Measurements from ENCODE around the gene IL18. TPM values are rescaled to one million over a fixed set of nuclear protein-coding genes. Genes with fewer than 3 reads are reported as not detected.
"Not testable (repeated sequence)": the region's sequence is repeated elsewhere in the genome, so short reads cannot be mapped to it uniquely, and the experiment has no call there.

Gene IL18
- total RNA-seq, 1 donor from 2014 or later, result 0.90 TPM

- no peaks in the 10 kb centered on the region for H3K9me3 Mint-ChIP-seq (ENCODE audit: unreplicated experiment)
- no peaks in the 10 kb centered on the region for H3K27me3 Mint-ChIP-seq (ENCODE audit: unreplicated experiment)
- no peak for TF ChIP-seq CTCF (IDR thresholded peaks at IDR 0.05; ENCODE audit: unreplicated experiment)
- DNase-seq (ENCODE audit: low spot score), result no peak
- no peaks in the 10 kb centered on the region for H3K4me1 Mint-ChIP-seq (ENCODE audit: unreplicated experiment)
- no peak overlapping the region for H3K27ac Mint-ChIP-seq (ENCODE audit: unreplicated experiment)
- H3K4me3 Mint-ChIP-seq (ENCODE audit: unreplicated experiment), result no peak overlapping the region
- no peaks in the 10 kb centered on the region for H3K36me3 Mint-ChIP-seq (ENCODE audit: low read depth, unreplicated experiment)
Observed at GRCh38 chr11:112206071-112206470, 42.2 kb upstream of the IL18 start.

- no peak overlapping the region for H3K4me3 Mint-ChIP-seq (ENCODE audit: unreplicated experiment)
- DNase-seq (ENCODE audit: low spot score), result no peak
- peak overlapping the region; percentile 12 for H3K27ac Mint-ChIP-seq (ENCODE audit: unreplicated experiment)
- H3K27me3 Mint-ChIP-seq (ENCODE audit: unreplicated experiment), result peaks cover 4% of the 10 kb centered on the region
- peaks cover 3% of the 10 kb centered on the region for H3K4me1 Mint-ChIP-seq (ENCODE audit: unreplicated experiment)
- H3K36me3 Mint-ChIP-seq (ENCODE audit: low read depth, unreplicated experiment), result no peaks in the 10 kb centered on the region
- H3K9me3 Mint-ChIP-seq (ENCODE audit: unreplicated experiment), result no peaks in the 10 kb centered on the region
- no peak for TF ChIP-seq CTCF (IDR thresholded peaks at IDR 0.05; ENCODE audit: unreplicated experiment)
Observed at GRCh38 chr11:112200252-112200651, 36.4 kb upstream of the IL18 start.

GRCh38 chr11:112199101-112199500, 35.2 kb upstream of the IL18 start:
- not testable (repeated sequence) for H3K9me3 Mint-ChIP-seq (ENCODE audit: unreplicated experiment); H3K27me3 Mint-ChIP-seq (ENCODE audit: unreplicated experiment); H3K27ac Mint-ChIP-seq (ENCODE audit: unreplicated experiment); H3K4me3 Mint-ChIP-seq (ENCODE audit: unreplicated experiment); DNase-seq (ENCODE audit: low spot score); H3K4me1 Mint-ChIP-seq (ENCODE audit: unreplicated experiment); H3K36me3 Mint-ChIP-seq (ENCODE audit: low read depth, unreplicated experiment)

- Mint-ChIP-seq H3K4me1 (ENCODE audit: unreplicated experiment) (peaks cover 3% of the 10 kb centered on the region), H3K4me3 (ENCODE audit: unreplicated experiment) (no peak overlapping the region)
Observed at GRCh38 chr11:112196519-112197087, 32.7 kb upstream of the IL18 start.

GRCh38 chr11:112195951-112196351, 32.1 kb upstream of the IL18 start:
- no peak for TF ChIP-seq CTCF (IDR thresholded peaks at IDR 0.05; ENCODE audit: unreplicated experiment)
- DNase-seq (ENCODE audit: low spot score), result no peak
- Mint-ChIP-seq H3K27me3 (ENCODE audit: unreplicated experiment) (peaks cover 4% of the 10 kb centered on the region), H3K9me3 (ENCODE audit: unreplicated experiment) (no peaks in the 10 kb centered on the region), H3K4me3 (ENCODE audit: unreplicated experiment) (no peak overlapping the region), H3K36me3 (ENCODE audit: low read depth, unreplicated experiment) (no peaks in the 10 kb centered on the region), H3K27ac (ENCODE audit: unreplicated experiment) (no peak overlapping the region), H3K4me1 (ENCODE audit: unreplicated experiment) (peaks cover 3% of the 10 kb centered on the region)

More at GRCh38 chr11:112196519-112197087, 32.7 kb upstream of the IL18 start:
- no peak for DNase-seq (ENCODE audit: low spot score)
- TF ChIP-seq CTCF (IDR thresholded peaks at IDR 0.05; ENCODE audit: unreplicated experiment), result no peak
- H3K9me3 Mint-ChIP-seq (ENCODE audit: unreplicated experiment), result no peaks in the 10 kb centered on the region
- peaks cover 4% of the 10 kb centered on the region for H3K27me3 Mint-ChIP-seq (ENCODE audit: unreplicated experiment)
- no peaks in the 10 kb centered on the region for H3K36me3 Mint-ChIP-seq (ENCODE audit: low read depth, unreplicated experiment)
- H3K27ac Mint-ChIP-seq (ENCODE audit: unreplicated experiment), result no peak overlapping the region

- H3K27ac Mint-ChIP-seq (ENCODE audit: unreplicated experiment); H3K9me3 Mint-ChIP-seq (ENCODE audit: unreplicated experiment); H3K36me3 Mint-ChIP-seq (ENCODE audit: low read depth, unreplicated experiment); H3K4me1 Mint-ChIP-seq (ENCODE audit: unreplicated experiment); H3K27me3 Mint-ChIP-seq (ENCODE audit: unreplicated experiment); H3K4me3 Mint-ChIP-seq (ENCODE audit: unreplicated experiment); DNase-seq (ENCODE audit: low spot score): not testable (repeated sequence)
Observed at GRCh38 chr11:112195113-112195512, 31.2 kb upstream of the IL18 start.

Data from endothelial cell (in vitro differentiated cells).